BE2C (cell line): ENCODE measurements around the gene IRF2. TPM values are rescaled to one million over a fixed set of nuclear protein-coding genes. Genes with fewer than 3 reads are reported as not detected.

ENCODE experiments used
- DNase-seq: peaks from one replicate; pipeline ENCODE4 v3.0.0-alpha.2; 2020
- H3K27me3 ChIP-seq: fragments of 250-450 bp; sonication (Bioruptor Pico); 2 replicates; pipeline ENCODE4 v1.5.1; 2020; ENCODE audit warnings: mild to moderate bottlenecking
- H3K36me3 ChIP-seq: fragments of 250-450 bp; sonication (Bioruptor Pico); 2 replicates; pipeline ENCODE4 v1.5.1; 2020; ENCODE audit warnings: mild to moderate bottlenecking
- H3K4me1 ChIP-seq: fragments of 250-450 bp; sonication (Bioruptor Pico); 2 replicates; pipeline ENCODE4 v1.5.1; 2020
- H3K4me3 ChIP-seq: 2 replicates; pipeline ENCODE4 v1.5.1; 2011; ENCODE audit warnings: low read depth, low read length
- H3K9me3 ChIP-seq: fragments of 250-450 bp; sonication (Bioruptor Pico); 2 replicates; pipeline ENCODE4 v1.5.1; 2020
- polyA plus RNA-seq: library from polyadenylated mRNA; unstranded; fragments of >200 nt; gene quantifications from one replicate; pipeline ENCODE4 v1.2.1, GENCODE V29; 2012; ENCODE audit warnings: low read depth, missing spikeins; ENCODE audit not compliant: insufficient read length, insufficient read depth
- TF ChIP-seq, protein P1 (sequence below): IDR thresholded peaks from 2 replicates; pipeline ENCODE4 v1.5.1; 2012; ENCODE audit warnings: mild to moderate bottlenecking, low read depth, low read length

Gene IRF2
- 10.5 TPM for polyA plus RNA-seq

DNA sequence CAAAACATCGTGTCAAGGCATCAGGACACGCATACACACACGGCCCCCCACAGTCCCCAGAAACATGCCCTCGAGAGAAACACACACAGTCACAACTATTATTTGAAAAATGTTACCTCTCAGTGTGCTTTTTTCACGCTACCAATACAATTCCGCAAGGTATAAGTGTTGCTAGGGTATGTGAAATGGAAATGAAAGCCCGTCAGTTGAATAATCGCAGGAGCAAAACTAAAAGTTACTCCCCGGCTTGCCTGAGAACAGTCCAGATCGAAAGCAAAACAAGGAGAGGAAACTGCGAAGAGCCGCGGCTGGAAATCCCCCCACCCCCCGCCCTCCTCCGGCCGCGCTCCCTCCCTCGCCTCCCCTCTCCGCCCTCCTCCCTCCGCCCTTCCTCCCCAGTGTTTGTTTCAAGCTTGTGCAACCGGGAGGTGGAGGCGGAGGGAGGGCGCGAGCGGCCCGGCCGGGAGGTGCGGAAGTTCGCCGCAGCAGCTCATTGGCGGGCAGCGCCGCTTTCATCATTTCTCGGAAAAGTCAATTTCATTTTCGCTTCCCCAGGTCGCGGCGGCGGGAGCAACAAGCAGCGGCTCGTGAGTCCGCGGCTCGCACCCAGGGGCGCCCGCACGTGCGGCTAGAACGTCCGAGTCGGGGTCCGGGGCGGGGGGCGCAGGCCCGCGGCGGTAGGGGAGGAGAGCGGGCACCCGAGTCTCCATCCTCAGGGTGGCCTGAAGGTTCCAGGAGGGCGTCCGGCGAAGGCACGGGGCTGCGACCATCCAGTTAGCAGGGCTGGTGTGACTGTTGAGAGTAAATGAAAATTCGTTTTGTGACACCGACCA, at the start of gene IRF2:
TSS of gene IRF2 (minus strand) at position 288 of the 833 bp plus-strand sequence. CDS start 45,486 bp downstream, outside the sequence.
- peak; percentile 97 for DNase-seq
- peak within 1 kb of the TSS; percentile 98 for H3K4me3 ChIP-seq
- no peaks in the 10 kb centered on the region for H3K9me3 ChIP-seq

DNA sequence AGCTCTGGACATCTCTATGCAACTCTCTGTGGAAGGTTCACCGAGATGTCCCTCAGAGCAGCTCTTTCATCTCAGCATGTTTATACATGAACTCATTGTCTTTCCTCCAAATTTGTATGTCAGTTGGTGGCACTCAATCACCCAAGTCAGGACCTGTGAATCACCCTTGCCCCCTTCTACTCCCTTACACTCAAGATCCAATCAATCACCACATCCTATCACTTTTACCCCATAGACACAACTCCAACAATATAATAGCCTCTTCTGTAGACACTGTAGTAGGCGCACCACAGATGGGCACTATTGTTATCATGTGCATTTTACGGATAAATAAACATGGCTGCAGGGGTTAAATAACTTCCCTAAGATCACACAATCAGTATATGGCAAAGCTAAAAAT, 41.3 kb upstream of the IRF2 start:
- DNase-seq = no peak
- Histone ChIP-seq H3K9me3 (no peaks in the 10 kb centered on the region), H3K27me3 (no peaks in the 10 kb centered on the region), H3K4me1 (peaks cover 9% of the 10 kb centered on the region; the same call in 1 of the 2 replicates), H3K36me3 (no peaks in the 10 kb centered on the region), H3K4me3 (no peak overlapping the region)
- TF ChIP-seq, protein P1, sequence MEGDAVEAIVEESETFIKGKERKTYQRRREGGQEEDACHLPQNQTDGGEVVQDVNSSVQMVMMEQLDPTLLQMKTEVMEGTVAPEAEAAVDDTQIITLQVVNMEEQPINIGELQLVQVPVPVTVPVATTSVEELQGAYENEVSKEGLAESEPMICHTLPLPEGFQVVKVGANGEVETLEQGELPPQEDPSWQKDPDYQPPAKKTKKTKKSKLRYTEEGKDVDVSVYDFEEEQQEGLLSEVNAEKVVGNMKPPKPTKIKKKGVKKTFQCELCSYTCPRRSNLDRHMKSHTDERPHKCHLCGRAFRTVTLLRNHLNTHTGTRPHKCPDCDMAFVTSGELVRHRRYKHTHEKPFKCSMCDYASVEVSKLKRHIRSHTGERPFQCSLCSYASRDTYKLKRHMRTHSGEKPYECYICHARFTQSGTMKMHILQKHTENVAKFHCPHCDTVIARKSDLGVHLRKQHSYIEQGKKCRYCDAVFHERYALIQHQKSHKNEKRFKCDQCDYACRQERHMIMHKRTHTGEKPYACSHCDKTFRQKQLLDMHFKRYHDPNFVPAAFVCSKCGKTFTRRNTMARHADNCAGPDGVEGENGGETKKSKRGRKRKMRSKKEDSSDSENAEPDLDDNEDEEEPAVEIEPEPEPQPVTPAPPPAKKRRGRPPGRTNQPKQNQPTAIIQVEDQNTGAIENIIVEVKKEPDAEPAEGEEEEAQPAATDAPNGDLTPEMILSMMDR = no peak

More for the DNA sequence above, at the start of gene IRF2:
- H3K4me1 ChIP-seq = peaks cover 9% of the 10 kb centered on the region
- H3K27me3 ChIP-seq = no peaks in the 10 kb centered on the region
- TF ChIP-seq, protein P1 = no peak
- no peaks in the 10 kb centered on the region for H3K36me3 ChIP-seq

GRCh38 chr4:184514121-184514988, 40.0 kb upstream of the IRF2 start:
- Histone ChIP-seq H3K4me1 (peaks cover 9% of the 10 kb centered on the region; the same call in 1 of the 2 replicates), H3K36me3 (no peaks in the 10 kb centered on the region), H3K4me3 (peak overlapping the region; percentile 1; the same call in 1 of the 2 replicates), H3K27me3 (no peaks in the 10 kb centered on the region), H3K9me3 (no peaks in the 10 kb centered on the region)
- TF ChIP-seq, protein P1 = no peak
- DNase-seq = peak; percentile 66

DNA sequence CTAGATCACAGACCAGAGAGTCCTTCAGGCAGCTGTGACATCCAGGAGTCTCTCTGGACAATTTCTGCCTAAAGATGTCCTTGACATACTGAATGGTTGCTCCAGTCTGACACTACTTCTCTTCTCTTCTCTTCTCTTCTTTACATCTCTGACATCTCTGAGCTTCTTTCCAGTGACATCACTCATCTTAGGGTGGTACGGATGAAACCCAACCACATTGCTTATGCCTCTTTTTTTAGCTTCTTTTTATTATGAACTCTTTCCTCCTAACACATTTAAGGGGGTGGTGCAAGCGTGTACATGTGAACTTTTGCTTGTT, 39.4 kb upstream of the IRF2 start:
- no peaks in the 10 kb centered on the region for H3K9me3 ChIP-seq
- no peak for DNase-seq
- TF ChIP-seq, protein P1 = no peak
- H3K4me3 ChIP-seq = no peak overlapping the region
- peaks cover 9% of the 10 kb centered on the region; the same call in 1 of the 2 replicates for H3K4me1 ChIP-seq
- H3K27me3 ChIP-seq = no peaks in the 10 kb centered on the region
- H3K36me3 ChIP-seq = no peaks in the 10 kb centered on the region

DNA sequence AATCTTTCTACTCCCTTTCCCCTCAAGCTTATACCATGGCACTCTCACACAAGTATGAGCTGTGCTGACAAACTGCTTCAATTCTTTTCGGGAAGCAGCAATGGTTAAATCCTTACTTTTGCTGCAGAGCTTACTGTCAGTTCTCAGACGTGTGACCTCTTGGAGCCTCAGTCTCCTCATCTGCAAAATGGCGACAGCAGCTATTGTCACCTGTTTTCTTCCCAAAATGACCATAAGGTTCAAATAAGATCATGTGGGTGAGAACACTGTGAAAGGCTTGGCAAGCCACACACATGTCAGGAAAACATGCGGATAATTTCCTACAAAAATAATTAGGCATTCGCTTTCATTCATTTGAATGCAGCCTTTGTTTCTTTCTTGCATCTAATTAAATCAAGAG, 36.8 kb upstream of the IRF2 start:
- Histone ChIP-seq H3K9me3 (no peaks in the 10 kb centered on the region), H3K4me3 (no peak overlapping the region), H3K36me3 (no peaks in the 10 kb centered on the region), H3K27me3 (no peaks in the 10 kb centered on the region), H3K4me1 (peaks cover 9% of the 10 kb centered on the region; the same call in 1 of the 2 replicates)
- no peak for DNase-seq
- TF ChIP-seq, protein P1 = no peak
